GM19395 (cell line): ENCODE measurements around the gene SERPINB2.
"Not testable (repeated sequence)": the region's sequence is repeated elsewhere in the genome, so short reads cannot be mapped to it uniquely, and the experiment has no call there.

Experiments used
- ATAC-seq: cut with Tn5 transposase; IDR thresholded peaks from one replicate; pipeline ENCODE4 v1.9.1; 2021; ENCODE audit warnings: mild to moderate bottlenecking, moderate library complexity; ENCODE audit not compliant: unreplicated experiment

The SERPINB2 gene

DNA sequence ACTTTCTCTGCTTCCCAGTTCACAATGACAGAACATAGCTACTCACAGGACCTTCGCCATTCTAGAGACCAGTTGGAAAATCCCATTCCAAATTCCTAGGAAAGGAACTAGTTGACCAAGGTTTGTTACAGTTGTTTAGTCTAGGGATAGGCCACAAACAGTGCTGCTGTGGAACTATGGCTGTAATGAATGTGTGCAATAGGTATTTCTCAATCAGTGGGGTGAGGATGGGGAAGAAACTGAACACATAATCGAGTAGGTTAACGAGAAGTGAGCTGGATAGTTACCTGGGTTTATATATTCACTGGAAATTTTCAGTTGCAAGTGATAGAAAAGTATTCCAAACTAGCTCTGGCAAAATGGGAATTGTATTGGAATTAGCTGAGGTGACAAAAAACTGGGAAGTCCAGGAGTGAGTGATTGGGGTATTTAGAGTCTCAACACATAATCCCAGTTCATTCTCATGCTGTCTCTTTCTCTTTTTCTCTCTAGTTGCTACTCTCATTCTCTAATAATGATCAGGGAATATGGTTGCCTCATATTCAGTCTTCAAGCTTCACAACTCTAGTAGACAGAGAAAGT is 43.4 kb downstream of the SERPINB2 start:
- no peak for ATAC-seq

- peak; percentile 99 for ATAC-seq
These were observed 48.8 kb downstream of the SERPINB2 start for GRCh38 chr18:63936156-63936931.

DNA sequence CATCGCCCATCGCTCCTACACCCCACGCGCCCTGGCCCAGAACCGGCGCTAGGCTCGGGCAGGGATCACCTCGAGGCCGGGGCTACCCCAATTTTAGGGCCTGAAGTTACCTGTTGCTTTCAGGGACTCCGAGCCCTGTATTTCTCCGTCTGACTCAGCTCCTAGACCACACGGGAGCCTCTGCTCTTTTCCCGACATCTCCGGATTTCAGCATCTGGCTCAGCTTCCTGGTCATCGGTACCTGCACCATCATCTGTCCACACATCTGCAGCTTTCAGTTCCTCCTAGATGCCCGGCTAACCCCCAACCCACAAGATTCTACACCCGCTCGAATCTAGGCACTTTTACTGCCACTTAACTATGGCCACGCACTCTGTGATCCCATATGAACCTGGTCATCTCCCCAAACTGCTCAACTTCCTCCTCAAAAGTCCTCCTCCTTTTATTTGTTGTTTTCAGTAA is 49.5 kb downstream of the SERPINB2 start:
- peak; percentile 24 for ATAC-seq

GRCh38 chr18:63940008-63940407 is 52.5 kb downstream of the SERPINB2 start:
- no peak for ATAC-seq

GRCh38 chr18:63940543-63941050 is 53.1 kb downstream of the SERPINB2 start:
- not testable (repeated sequence) for ATAC-seq

DNA sequence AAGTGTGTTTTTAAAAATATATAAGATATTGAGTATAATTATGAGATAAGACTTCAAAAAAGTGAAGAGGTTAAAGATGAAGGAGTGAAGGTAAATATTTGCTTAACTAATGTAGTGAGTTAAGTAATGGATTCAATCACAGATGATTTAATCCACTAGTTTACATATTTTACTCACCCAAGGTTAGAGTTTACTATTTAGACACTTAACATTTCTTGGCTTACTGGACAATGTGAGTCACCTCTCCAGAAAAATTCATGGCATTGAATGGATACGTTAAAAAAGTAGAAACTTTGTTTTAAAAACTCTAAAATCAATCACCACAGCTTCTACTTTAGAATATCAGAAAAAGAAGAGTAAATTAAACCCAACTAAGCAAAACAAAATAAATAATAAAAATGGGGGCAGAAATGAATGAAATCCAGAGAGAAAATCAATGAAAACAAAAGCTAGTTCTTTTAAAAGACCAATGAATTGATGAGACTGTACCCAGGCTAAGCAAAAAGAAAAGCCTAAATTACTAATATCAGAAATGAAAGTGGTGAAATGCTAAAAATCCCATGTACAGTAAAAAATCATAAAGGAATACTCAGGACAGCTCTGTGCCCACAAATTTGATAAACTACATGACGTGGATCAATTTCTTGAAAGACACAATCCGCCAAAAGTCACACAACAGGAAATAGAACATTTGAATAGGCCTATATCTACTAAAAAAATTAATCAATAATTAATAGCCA is 59.7 kb downstream of the SERPINB2 start:
- no peak for ATAC-seq

DNA sequence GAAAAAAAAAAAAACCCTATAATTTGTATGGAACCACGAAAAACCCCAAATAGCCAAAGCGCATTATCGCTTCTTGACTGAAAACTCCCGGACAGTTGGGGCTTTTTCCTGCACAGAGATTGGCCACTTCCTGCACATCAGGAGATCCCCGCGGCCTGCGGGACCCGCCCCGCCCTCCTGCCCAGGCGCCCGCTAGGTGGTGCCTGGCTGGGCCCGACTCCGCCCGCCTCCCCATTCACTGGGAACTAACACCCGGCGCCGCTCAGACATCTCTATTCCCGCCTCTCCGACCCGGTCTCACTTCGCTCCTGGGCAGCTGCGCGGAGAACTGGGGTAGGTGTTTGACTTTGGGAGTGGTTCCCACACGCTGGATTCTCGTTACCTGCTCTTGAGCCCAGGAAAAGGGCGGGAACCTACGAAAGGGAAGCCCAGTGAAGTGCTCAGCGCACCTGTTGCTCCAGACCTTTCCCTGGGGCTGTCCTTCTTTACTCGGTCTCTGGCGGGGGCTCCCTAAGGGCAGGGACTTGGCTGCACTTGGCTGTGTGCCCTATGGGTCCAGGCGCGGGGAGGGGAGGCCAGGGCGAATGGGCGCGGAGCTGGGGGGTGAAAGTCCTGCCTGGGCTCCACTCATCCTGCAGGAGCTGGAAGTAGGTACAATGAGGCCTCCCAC is 61.7 kb downstream of the SERPINB2 start, which contains the start of gene HMSD:
Gene HMSD (plus strand): TSS at position 234 of the 670 bp plus-strand sequence. CDS start 4,155 bp downstream, outside the sequence.
- ATAC-seq = peak; percentile 82

- ATAC-seq = peak; percentile 49
These were observed 63.8 kb downstream of the SERPINB2 start for GRCh38 chr18:63951302-63951705.
